SK-N-SH (cell line): ENCODE data around the gene DCUN1D3. TPM values are rescaled to one million over a fixed set of nuclear protein-coding genes. Genes with fewer than 3 reads are reported as not detected.
A peak's percentile ranks its signal among the peaks of the same experiment; 100 is the strongest.
"Not testable (repeated sequence)": the region's sequence is repeated elsewhere in the genome, so short reads cannot be mapped to it uniquely, and the experiment has no call there.

Experiments
- CTCF ChIA-PET: fragments of 300-600, 350-600 bp; formaldehyde crosslinking; extraction: SDS; loops from one replicate; lab custom pipeline; 2021; lab: Yijun Ruan, JAX
- POLR2A ChIA-PET: fragments of 350-600 bp; sonication (Branson Sonifier 250); formaldehyde crosslinking; extraction: SDS; loops from one replicate; lab custom pipeline; 2020; ENCODE audit warnings: antibody characterized with exemption, inconsistent platforms; lab: Yijun Ruan, JAX
- DNase-seq: peaks from one replicate; pipeline ENCODE4 v3.0.0; 2012
- H2AFZ ChIP-seq: fragments of 200-600 bp; sonication (generic); 2 replicates; pipeline ENCODE4 v1.8.1; 2016; ENCODE audit warnings: antibody characterized with exemption, mild to moderate bottlenecking, low read depth
- H3F3A ChIP-seq: fragments of 200-600 bp; sonication (generic); replicated peaks from 2 replicates; pipeline ENCODE3; 2016; ENCODE audit warnings: antibody characterized with exemption, mild to moderate bottlenecking; ENCODE audit not compliant: insufficient read depth
- H3K27ac ChIP-seq, 2 experiments: fragments of 200-500 bp in 1 of 2; fragments of 200-600 bp in 1 of 2; sonication (Bioruptor generic) in 1 of 2; sonication (generic), shearing (Covaris generic) in 1 of 2; 2 replicates each; pipeline versions ENCODE4 v1.5.1 to v1.6.1; 2014 to 2016; ENCODE audit warnings: low read depth in 2 of 2, inconsistent platforms in 1 of 2, low read length in 1 of 2, mild to moderate bottlenecking in 1 of 2, mixed read lengths in 1 of 2
- H3K27me3 ChIP-seq: fragments of 200-600 bp; sonication (generic), shearing (Covaris generic); 2 replicates; pipeline ENCODE4 v1.6.1; 2016; ENCODE audit warnings: mixed run types; ENCODE audit not compliant: insufficient read depth
- H3K36me3 ChIP-seq, 2 experiments: fragments of 200-500 bp in 1 of 2; fragments of 200-600 bp in 1 of 2; sonication (Bioruptor generic) in 1 of 2; sonication (generic) in 1 of 2; replicated peaks in 1 of 2; 2 replicates each; pipeline versions ENCODE3 to v1.5.1; 2014 to 2016; ENCODE audit warnings: low read length in 1 of 2, mild to moderate bottlenecking in 1 of 2; ENCODE audit not compliant: insufficient read depth in 2 of 2, control insufficient read depth in 1 of 2
- H3K4me1 ChIP-seq, 2 experiments: fragments of 200-500 bp in 1 of 2; fragments of 200-600 bp in 1 of 2; sonication (Bioruptor generic) in 1 of 2; sonication (generic), shearing (Covaris generic) in 1 of 2; 2 replicates each; pipeline versions ENCODE4 v1.5.1 to v1.6.1; 2014 to 2016; ENCODE audit warnings: low read depth in 1 of 2, low read length in 1 of 2, mixed run types in 1 of 2; ENCODE audit not compliant: insufficient read depth in 2 of 2, control insufficient read depth in 1 of 2
- H3K4me2 ChIP-seq: fragments of 200-600 bp; sonication (generic), shearing (Covaris generic); 2 replicates; pipeline ENCODE4 v1.6.1; 2017; ENCODE audit warnings: mixed run types
- H3K4me3 ChIP-seq, 2 experiments: fragments of 200-500 bp in 1 of 2; fragments of 200-600 bp in 1 of 2; sonication (Bioruptor generic) in 1 of 2; sonication (generic), shearing (Covaris generic) in 1 of 2; 2 replicates each; pipeline versions ENCODE4 v1.5.1 to v1.8.1; 2014 to 2016; ENCODE audit warnings: low read depth in 2 of 2, inconsistent platforms in 1 of 2, low read length in 1 of 2, mild to moderate bottlenecking in 1 of 2, mixed read lengths in 1 of 2, moderate library complexity in 1 of 2
- H3K79me2 ChIP-seq: fragments of 200-600 bp; sonication (generic); 2 replicates; pipeline ENCODE4 v1.8.1; 2017; ENCODE audit warnings: mild to moderate bottlenecking; ENCODE audit not compliant: insufficient read depth
- H3K9ac ChIP-seq: fragments of 200-600 bp; sonication (generic); 2 replicates; pipeline ENCODE4 v1.6.1; 2017; ENCODE audit warnings: mixed run types
- H3K9me2 ChIP-seq: fragments of 200-600 bp; sonication (generic); 2 replicates; pipeline ENCODE4 v1.6.1; 2017; ENCODE audit warnings: mixed run types
- H3K9me3 ChIP-seq: fragments of 200-600 bp; sonication (generic); 2 replicates; pipeline ENCODE4 v1.6.1; 2017; ENCODE audit warnings: mixed run types, mild to moderate bottlenecking, moderate library complexity
- H4K20me1 ChIP-seq: fragments of 200-600 bp; sonication (generic); 2 replicates; pipeline ENCODE4 v1.6.1; 2017; ENCODE audit warnings: mild to moderate bottlenecking, mixed run types; ENCODE audit not compliant: insufficient read depth
- FOSL2 ChIP-seq: IDR thresholded peaks from 2 replicates; pipeline ENCODE4 v1.4.0; 2012; ENCODE audit warnings: low read depth, mild to moderate bottlenecking, moderate library complexity, borderline replicate concordance
- JUND ChIP-seq: IDR thresholded peaks from 2 replicates; pipeline ENCODE4 v1.4.0; 2012
- NRF1 ChIP-seq: IDR thresholded peaks from 2 replicates; pipeline ENCODE4 v1.6.1; 2012; ENCODE audit warnings: low read depth, mild to moderate bottlenecking, low read length
- PBX3 ChIP-seq: IDR thresholded peaks from 2 replicates; pipeline ENCODE4; 2012
- RAD21 ChIP-seq: IDR thresholded peaks from 2 replicates; pipeline ENCODE4 v1.6.1; 2012; ENCODE audit warnings: mild to moderate bottlenecking, low read length
- USF2 ChIP-seq: fragments of 150-350 bp; IDR thresholded peaks from 2 replicates; pipeline ENCODE4 v1.6.1; 2017; ENCODE audit warnings: antibody characterized with exemption, low read length, low read depth, borderline replicate concordance
- WGBS: methylation state at CpG from one replicate; pipeline ENCODE4 v1.1.6; 2017; ENCODE audit warnings: low lambda C conversion rate; 5-methylcytosine and 5-hydroxymethylcytosine counted together
- polyA plus RNA-seq, 3 experiments: library from polyadenylated mRNA; depleted of rRNA; stranded (reverse); fragments of >200 nt; gene quantifications; 2 replicates each; pipeline ENCODE4 v1.2.3, GENCODE V29; 2012

DCUN1D3 gene
- polyA plus RNA-seq, 1 of the 3 experiments (the other 2 are of a cell fraction), result 4.7 TPM

- Histone ChIP-seq H3K27me3 (no peaks in the 10 kb centered on the region), H3K9me3 (no peaks in the 10 kb centered on the region), H4K20me1 (no peaks in the 10 kb centered on the region), H3K9me2 (no peaks in the 10 kb centered on the region), H3K4me1 (peaks cover 36 to 41% of the 10 kb centered on the region in 2 experiments), H3K4me3 (no peak overlapping the region), H3K27ac (peak overlapping the region; percentile 90 to 96), H3K4me2 (peak overlapping the region; percentile 56), H2AFZ (peak overlapping the region; percentile 47), H3F3A (peaks cover 21% of the 10 kb centered on the region), H3K36me3 (peaks cover 10 to 14% of the 10 kb centered on the region in 2 experiments), H3K9ac (peak overlapping the region; percentile 71), H3K79me2 (peaks cover 76% of the 10 kb centered on the region)
- no peak for DNase-seq
- ChIA-PET POLR2A (no interaction called here), CTCF (interaction anchor here (0.9 to 4.8 kb wide), 5 partner anchors 12 to 23 kb away, joined by 3 to 23 read pairs (median 4); no protein-coding TSS in a partner anchor)
- TF ChIP-seq FOSL2 (peak; percentile 16; the same call in 1 of the 2 replicates), USF2 (no peak), PBX3 (no peak), RAD21 (no peak), JUND (no peak), NRF1 (no peak)
- 71% methylated on average over 6 of the region's 6 CpGs for WGBS
Measured at GRCh38 chr16:20865420-20866131, 34.6 kb downstream of the DCUN1D3 start.

- H3K4me2 ChIP-seq, H2AFZ ChIP-seq, H3K9me3 ChIP-seq, H3K9me2 ChIP-seq, POLR2A ChIA-PET, H3K4me3 ChIP-seq, H3K27me3 ChIP-seq, H4K20me1 ChIP-seq, DNase-seq, H3K9ac ChIP-seq: not testable (repeated sequence)
- Histone ChIP-seq H3F3A (peaks cover 17% of the 10 kb centered on the region), H3K27ac (peak overlapping the region in 1 of 2 experiments; percentile 96; a peak in 1 of 4 replicates), H3K36me3 (peaks cover 15 to 24% of the 10 kb centered on the region in 2 experiments), H3K4me1 (peaks cover 33 to 41% of the 10 kb centered on the region in 2 experiments), H3K79me2 (peaks cover 72% of the 10 kb centered on the region)
- CTCF ChIA-PET, result interaction anchor here (0.6 to 0.9 kb wide), 3 partner anchors 14 to 76 kb away, joined by 3 to 4 read pairs (median 3); no protein-coding TSS in a partner anchor
- WGBS, result 94% methylated on average over 6 of the region's 6 CpGs
Measured at GRCh38 chr16:20864376-20864775, 35.8 kb downstream of the DCUN1D3 start.
